ENCODE results near the gene ERG28.

- TF ChIP-seq GABPA (IDR thresholded peaks at IDR 0.05; ENCODE audit: low read depth) (no peak), CTCF (IDR thresholded peaks at IDR 0.05; ENCODE audit: insufficient read depth, low read length) (no peak), SPI1 (IDR thresholded peaks at IDR 0.05; ENCODE audit: borderline replicate concordance, low read depth) (no peak), REST (IDR thresholded peaks at IDR 0.05; ENCODE audit: insufficient replicate concordance, low read depth) (no peak), POLR2AphosphoS5 (IDR thresholded peaks at IDR 0.05; ENCODE audit: low read depth) (no peak)
These were observed 3.3 kb downstream of the ERG28 start for GRCh38 chr14:75657331-75657730.

Data from HL-60 (cell line).